Activated CD8-positive, alpha-beta memory T cell treated with anti-CD3 and anti-CD28 coated beads for 24 hours (primary cell): ENCODE results near the gene PDCD2.
A peak's percentile ranks its signal among the peaks of the same experiment; 100 is the strongest.
"Not testable (repeated sequence)": the region's sequence is repeated elsewhere in the genome, so short reads cannot be mapped to it uniquely, and the experiment has no call there.

Experiments
- DNase-seq: peaks from one replicate; pipeline ENCODE4 v3.0.0-alpha.2; 2020

PDCD2 gene

GRCh38 chr6:170545405-170545804, 39.0 kb downstream of the PDCD2 start:
- no peak for DNase-seq

- no peak for DNase-seq
Measured at GRCh38 chr6:170542031-170542719, 42.3 kb downstream of the PDCD2 start.

GRCh38 chr6:170537329-170537728, 47.1 kb downstream of the PDCD2 start:
- no peak for DNase-seq

GRCh38 chr6:170536671-170537070, 47.8 kb downstream of the PDCD2 start:
- DNase-seq: no peak

GRCh38 chr6:170535004-170535403, 49.4 kb downstream of the PDCD2 start:
- no peak for DNase-seq

GRCh38 chr6:170533792-170534191, 50.6 kb downstream of the PDCD2 start:
- DNase-seq: no peak

- DNase-seq: no peak
Measured at GRCh38 chr6:170532867-170533488, 51.5 kb downstream of the PDCD2 start.

GRCh38 chr6:170529839-170530469, 54.5 kb downstream of the PDCD2 start:
- DNase-seq: peak; percentile 84

GRCh38 chr6:170527995-170528394, 56.4 kb downstream of the PDCD2 start:
- DNase-seq: not testable (repeated sequence)

- no peak for DNase-seq
Measured at GRCh38 chr6:170525795-170526194, 58.6 kb downstream of the PDCD2 start.
